Measurements from ENCODE around the gene NCAM1. TPM values are rescaled to one million over a fixed set of nuclear protein-coding genes. Genes with fewer than 3 reads are reported as not detected.

NCAM1 gene
- total RNA-seq, 1 experiment from 2014 or later: 5.9 TPM

DNA sequence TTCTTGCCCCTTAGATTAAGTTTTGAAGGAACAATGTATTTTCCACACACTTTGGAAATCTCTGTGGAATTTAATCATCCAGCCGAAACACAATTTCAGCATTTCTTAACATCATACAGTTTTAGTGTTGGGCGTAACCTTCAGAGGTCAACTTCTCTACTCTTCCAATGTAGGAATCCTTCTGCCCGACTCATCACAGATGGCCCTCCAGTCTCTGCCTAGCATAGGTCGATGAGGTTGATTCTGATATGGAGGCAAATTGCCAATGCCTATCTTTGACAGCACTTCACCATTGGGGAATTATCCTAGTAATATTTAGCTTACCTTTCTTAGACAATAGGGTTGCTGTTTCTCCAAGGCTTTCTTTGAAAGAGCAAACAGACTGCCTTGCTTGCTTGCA is 177.5 kb downstream of the NCAM1 start (continued):
- TF ChIP-seq ZNF396 (CRISPR knock-in tag; IDR thresholded peaks at IDR 0.05; ENCODE audit: borderline replicate concordance): no peak
- no peak for TF ChIP-seq ZNF317 (CRISPR knock-in tag; IDR thresholded peaks at IDR 0.05; ENCODE audit: borderline replicate concordance, low read depth)
- no peak for TF ChIP-seq STAT6 (CRISPR knock-in tag; conservative IDR thresholded peaks at IDR 0.05; ENCODE audit: low read depth)
- TF ChIP-seq ATF3 (CRISPR knock-in tag; conservative IDR thresholded peaks at IDR 0.05): no peak
- no peak for TF ChIP-seq TCF7 (CRISPR knock-in tag; IDR thresholded peaks at IDR 0.05; ENCODE audit: low read depth)
- no peak for TF ChIP-seq ZNF423 (CRISPR knock-in tag; IDR thresholded peaks at IDR 0.05)
- no peak for TF ChIP-seq MXD4 (CRISPR knock-in tag; IDR thresholded peaks at IDR 0.05; ENCODE audit: borderline replicate concordance)
- no peak for TF ChIP-seq ZNF416 (CRISPR knock-in tag; IDR thresholded peaks at IDR 0.05)
- no peak for TF ChIP-seq ELF4 (CRISPR knock-in tag; IDR thresholded peaks at IDR 0.05; ENCODE audit: low read depth)
- no peak for TF ChIP-seq NR3C1 (CRISPR knock-in tag; conservative IDR thresholded peaks at IDR 0.05; ENCODE audit: low read depth)
- TF ChIP-seq NFYB (CRISPR knock-in tag; conservative IDR thresholded peaks at IDR 0.05; ENCODE audit: low read depth): no peak
- no peak for TF ChIP-seq PRRX2 (CRISPR knock-in tag; IDR thresholded peaks at IDR 0.05)
- no peak for TF ChIP-seq OVOL2 (CRISPR knock-in tag; IDR thresholded peaks at IDR 0.05; ENCODE audit: borderline replicate concordance)
- no peak for TF ChIP-seq IRF2 (CRISPR knock-in tag; IDR thresholded peaks at IDR 0.05; ENCODE audit: borderline replicate concordance, low read depth)

DNA sequence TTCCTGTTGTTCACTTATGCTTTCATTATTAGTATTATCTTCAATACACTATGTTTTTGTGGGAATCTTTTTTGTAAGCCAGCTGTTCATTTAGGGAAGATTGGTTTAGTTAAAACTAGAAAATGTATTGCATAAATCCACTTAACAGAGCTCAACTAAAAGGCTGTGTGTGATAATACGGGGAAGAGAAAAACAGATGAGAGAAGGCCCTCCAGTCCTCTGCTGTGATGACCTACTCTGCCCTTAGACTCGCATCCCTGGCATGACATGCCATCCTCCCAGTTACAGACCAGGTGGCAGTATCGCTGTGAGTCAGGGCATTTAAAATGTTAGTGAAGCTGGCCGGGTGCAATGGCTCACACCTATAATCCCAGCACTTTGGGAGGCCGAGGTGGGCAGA is 179.8 kb downstream of the NCAM1 start:
- CTCF ChIA-PET: no interaction called here
- ATAC-seq (no peak), DNase-seq (ENCODE audit: low spot score) (no peak)
- Mint-ChIP-seq H3K9me3 (no peaks in the 10 kb centered on the region), H3K27me3 (ENCODE audit: low read depth) (no peaks in the 10 kb centered on the region), H3K4me1 (peaks cover 13% of the 10 kb centered on the region), H3K36me3 (no peaks in the 10 kb centered on the region), H3K27ac (no peak overlapping the region), H3K4me3 (no peak overlapping the region)
- POLR2A ChIA-PET: no interaction called here
- TF ChIP-seq SP1 (CRISPR knock-in tag; conservative IDR thresholded peaks at IDR 0.05) (no peak), USF1 (CRISPR knock-in tag; IDR thresholded peaks at IDR 0.05) (no peak), TEAD1 (CRISPR knock-in tag; IDR thresholded peaks at IDR 0.05) (no peak), ELF4 (CRISPR knock-in tag; IDR thresholded peaks at IDR 0.05; ENCODE audit: low read depth) (no peak), ZNF263 (CRISPR knock-in tag; IDR thresholded peaks at IDR 0.05; ENCODE audit: low read depth) (no peak), GABPB1 (CRISPR knock-in tag; IDR thresholded peaks at IDR 0.05) (no peak), ATF3 (CRISPR knock-in tag; conservative IDR thresholded peaks at IDR 0.05) (no peak), KAT7 (CRISPR knock-in tag; IDR thresholded peaks at IDR 0.05; ENCODE audit: borderline replicate concordance) (no peak), SMAD3 (CRISPR knock-in tag; IDR thresholded peaks at IDR 0.05; ENCODE audit: borderline replicate concordance) (no peak), ZBTB21 (CRISPR knock-in tag; IDR thresholded peaks at IDR 0.05; ENCODE audit: borderline replicate concordance) (no peak), SMAD4 (CRISPR knock-in tag; IDR thresholded peaks at IDR 0.05) (no peak), ZNF396 (CRISPR knock-in tag; IDR thresholded peaks at IDR 0.05; ENCODE audit: borderline replicate concordance) (no peak), ZNF423 (CRISPR knock-in tag; IDR thresholded peaks at IDR 0.05) (no peak), OVOL2 (CRISPR knock-in tag; IDR thresholded peaks at IDR 0.05; ENCODE audit: borderline replicate concordance) (no peak), GRHL2 (CRISPR knock-in tag; IDR thresholded peaks at IDR 0.05; ENCODE audit: insufficient replicate concordance, severe bottlenecking) (no peak), ETV6 (CRISPR knock-in tag; IDR thresholded peaks at IDR 0.05) (no peak), SOX15 (CRISPR knock-in tag; IDR thresholded peaks at IDR 0.05) (no peak), IRF2 (CRISPR knock-in tag; IDR thresholded peaks at IDR 0.05; ENCODE audit: borderline replicate concordance, low read depth) (no peak)
- TF ChIP-seq, protein P1, sequence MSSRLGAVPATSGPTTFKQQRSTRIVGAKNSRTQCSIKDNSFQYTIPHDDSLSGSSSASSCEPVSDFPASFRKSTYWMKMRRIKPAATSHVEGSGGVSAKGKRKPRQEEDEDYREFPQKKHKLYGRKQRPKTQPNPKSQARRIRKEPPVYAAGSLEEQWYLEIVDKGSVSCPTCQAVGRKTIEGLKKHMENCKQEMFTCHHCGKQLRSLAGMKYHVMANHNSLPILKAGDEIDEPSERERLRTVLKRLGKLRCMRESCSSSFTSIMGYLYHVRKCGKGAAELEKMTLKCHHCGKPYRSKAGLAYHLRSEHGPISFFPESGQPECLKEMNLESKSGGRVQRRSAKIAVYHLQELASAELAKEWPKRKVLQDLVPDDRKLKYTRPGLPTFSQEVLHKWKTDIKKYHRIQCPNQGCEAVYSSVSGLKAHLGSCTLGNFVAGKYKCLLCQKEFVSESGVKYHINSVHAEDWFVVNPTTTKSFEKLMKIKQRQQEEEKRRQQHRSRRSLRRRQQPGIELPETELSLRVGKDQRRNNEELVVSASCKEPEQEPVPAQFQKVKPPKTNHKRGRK (CRISPR knock-in tag; IDR thresholded peaks at IDR 0.05; ENCODE audit: borderline replicate concordance): no peak
- TF ChIP-seq, protein P2, sequence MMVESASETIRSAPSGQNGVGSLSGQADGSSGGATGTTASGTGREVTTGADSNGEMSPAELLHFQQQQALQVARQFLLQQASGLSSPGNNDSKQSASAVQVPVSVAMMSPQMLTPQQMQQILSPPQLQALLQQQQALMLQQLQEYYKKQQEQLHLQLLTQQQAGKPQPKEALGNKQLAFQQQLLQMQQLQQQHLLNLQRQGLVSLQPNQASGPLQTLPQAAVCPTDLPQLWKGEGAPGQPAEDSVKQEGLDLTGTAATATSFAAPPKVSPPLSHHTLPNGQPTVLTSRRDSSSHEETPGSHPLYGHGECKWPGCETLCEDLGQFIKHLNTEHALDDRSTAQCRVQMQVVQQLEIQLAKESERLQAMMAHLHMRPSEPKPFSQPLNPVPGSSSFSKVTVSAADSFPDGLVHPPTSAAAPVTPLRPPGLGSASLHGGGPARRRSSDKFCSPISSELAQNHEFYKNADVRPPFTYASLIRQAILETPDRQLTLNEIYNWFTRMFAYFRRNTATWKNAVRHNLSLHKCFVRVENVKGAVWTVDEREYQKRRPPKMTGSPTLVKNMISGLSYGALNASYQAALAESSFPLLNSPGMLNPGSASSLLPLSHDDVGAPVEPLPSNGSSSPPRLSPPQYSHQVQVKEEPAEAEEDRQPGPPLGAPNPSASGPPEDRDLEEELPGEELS (CRISPR knock-in tag; IDR thresholded peaks at IDR 0.05): no peak
